Neural progenitor cell (in vitro differentiated cells): ENCODE data around the gene KCTD3.

Experiments
- EZH2 ChIP-seq: fragments of 200-600 bp; sonication (generic); IDR thresholded peaks from 2 replicates; pipeline ENCODE4 v1.6.1; 2017; ENCODE audit warnings: antibody characterized with exemption, mild to moderate bottlenecking, moderate library complexity
- TF ChIP-seq, protein P1 (sequence below): fragments of 200-600 bp; sonication (generic); IDR thresholded peaks from 2 replicates; pipeline ENCODE4 v1.5.1; 2017; ENCODE audit warnings: antibody characterized with exemption, mild to moderate bottlenecking

DNA sequence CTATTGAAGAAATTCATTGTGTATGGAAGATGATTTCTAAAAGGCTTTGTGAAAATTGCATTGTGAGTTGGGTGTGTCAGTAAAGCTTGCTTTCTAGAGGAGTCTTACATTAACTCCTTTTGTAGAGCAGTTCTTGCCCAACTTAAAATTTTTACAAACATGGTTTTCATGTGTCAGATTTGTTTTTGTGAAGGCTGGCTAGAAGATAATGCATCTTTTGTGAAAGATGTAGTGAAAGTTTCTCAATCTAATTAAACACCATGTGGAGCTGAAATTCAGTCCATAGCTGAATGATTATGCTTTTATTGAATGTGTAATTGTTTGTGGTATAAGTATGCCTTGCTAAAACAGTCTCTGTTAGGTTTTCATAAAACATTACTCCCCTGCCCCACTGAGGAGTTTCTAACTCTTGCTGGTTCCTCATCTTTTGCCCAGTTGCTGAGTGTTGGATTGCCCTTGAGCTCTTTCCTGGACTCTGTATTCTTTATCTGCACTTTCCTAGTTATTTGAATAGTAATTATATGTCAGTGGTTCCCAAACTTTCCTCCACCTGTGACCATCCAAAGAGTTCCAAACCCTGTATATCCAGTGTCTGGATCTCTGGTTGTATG is 38.0 kb downstream of the KCTD3 start:
- TF ChIP-seq, protein P1, sequence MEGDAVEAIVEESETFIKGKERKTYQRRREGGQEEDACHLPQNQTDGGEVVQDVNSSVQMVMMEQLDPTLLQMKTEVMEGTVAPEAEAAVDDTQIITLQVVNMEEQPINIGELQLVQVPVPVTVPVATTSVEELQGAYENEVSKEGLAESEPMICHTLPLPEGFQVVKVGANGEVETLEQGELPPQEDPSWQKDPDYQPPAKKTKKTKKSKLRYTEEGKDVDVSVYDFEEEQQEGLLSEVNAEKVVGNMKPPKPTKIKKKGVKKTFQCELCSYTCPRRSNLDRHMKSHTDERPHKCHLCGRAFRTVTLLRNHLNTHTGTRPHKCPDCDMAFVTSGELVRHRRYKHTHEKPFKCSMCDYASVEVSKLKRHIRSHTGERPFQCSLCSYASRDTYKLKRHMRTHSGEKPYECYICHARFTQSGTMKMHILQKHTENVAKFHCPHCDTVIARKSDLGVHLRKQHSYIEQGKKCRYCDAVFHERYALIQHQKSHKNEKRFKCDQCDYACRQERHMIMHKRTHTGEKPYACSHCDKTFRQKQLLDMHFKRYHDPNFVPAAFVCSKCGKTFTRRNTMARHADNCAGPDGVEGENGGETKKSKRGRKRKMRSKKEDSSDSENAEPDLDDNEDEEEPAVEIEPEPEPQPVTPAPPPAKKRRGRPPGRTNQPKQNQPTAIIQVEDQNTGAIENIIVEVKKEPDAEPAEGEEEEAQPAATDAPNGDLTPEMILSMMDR, result no peak
- TF ChIP-seq EZH2, result no peak
